Rectal smooth muscle tissue (tissue), 1 donor: ENCODE measurements around the gene CEP128.

ENCODE experiments used
- H3K27ac ChIP-seq: one replicate; pipeline ENCODE4 v1.7.0; 2013; ENCODE audit warnings: low read depth, low read length, inconsistent platforms
- H3K27me3 ChIP-seq: one replicate; pipeline ENCODE4 v1.7.0; 2013; ENCODE audit warnings: low read length; ENCODE audit not compliant: control insufficient read depth, insufficient read depth
- H3K36me3 ChIP-seq: one replicate; pipeline ENCODE4 v1.7.0; 2013; ENCODE audit warnings: low read length; ENCODE audit not compliant: control insufficient read depth, insufficient read depth
- H3K4me1 ChIP-seq: one replicate; pipeline ENCODE4 v1.7.0; 2013; ENCODE audit warnings: low read length; ENCODE audit not compliant: control insufficient read depth, insufficient read depth
- H3K4me3 ChIP-seq: one replicate; pipeline ENCODE4 v1.7.0; 2013; ENCODE audit warnings: low read length
- H3K9ac ChIP-seq: one replicate; pipeline ENCODE4 v1.7.0; 2013; ENCODE audit warnings: low read length

CEP128 gene

DNA sequence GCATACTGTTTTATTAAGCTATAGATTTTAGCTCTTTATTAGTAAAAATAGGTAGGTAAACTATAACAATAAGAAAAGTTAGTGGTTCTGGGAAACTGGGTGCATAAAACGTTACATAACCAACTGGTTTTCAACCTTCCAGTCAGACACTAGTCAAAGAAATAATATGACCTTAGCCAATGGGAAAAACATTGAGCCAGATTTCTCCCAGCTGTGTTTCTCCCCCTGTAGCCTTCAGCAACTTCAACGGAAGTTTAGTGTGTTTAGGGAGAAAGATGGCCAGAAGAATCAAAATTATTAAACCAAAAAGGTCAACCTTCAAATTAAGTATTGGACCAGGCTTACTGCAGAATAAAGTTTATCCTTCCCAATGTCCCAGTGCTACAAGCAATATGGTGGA is 446.8 kb downstream of the CEP128 start:
- Histone ChIP-seq H3K27me3 (no peaks in the 10 kb centered on the region), H3K4me3 (no peak overlapping the region), H3K36me3 (no peaks in the 10 kb centered on the region), H3K9ac (no peak overlapping the region), H3K4me1 (no peaks in the 10 kb centered on the region), H3K27ac (no peak overlapping the region)

DNA sequence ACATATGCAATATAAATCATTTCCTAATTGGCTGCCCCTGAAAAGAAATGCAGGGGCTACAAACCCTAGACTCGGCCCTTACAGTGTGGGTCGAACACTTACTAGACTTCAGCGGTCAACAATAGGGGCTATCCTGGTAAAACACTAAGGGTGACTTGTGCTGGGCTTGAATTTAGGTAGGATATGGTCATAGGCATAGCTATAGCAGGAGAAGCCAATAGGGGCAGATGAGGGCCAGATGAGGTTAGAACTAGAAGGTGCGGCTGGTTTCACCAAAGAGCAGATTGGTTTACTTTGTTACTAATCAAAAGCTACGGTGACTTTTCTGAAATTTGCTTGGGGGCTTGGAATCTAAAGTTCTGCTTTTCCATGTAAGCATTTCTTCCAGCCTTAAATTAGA is 447.9 kb downstream of the CEP128 start:
- H3K27me3 ChIP-seq = no peaks in the 10 kb centered on the region
- H3K9ac ChIP-seq = no peak overlapping the region
- H3K4me3 ChIP-seq = no peak overlapping the region
- no peaks in the 10 kb centered on the region for H3K4me1 ChIP-seq
- no peak overlapping the region for H3K27ac ChIP-seq
- H3K36me3 ChIP-seq = no peaks in the 10 kb centered on the region

DNA sequence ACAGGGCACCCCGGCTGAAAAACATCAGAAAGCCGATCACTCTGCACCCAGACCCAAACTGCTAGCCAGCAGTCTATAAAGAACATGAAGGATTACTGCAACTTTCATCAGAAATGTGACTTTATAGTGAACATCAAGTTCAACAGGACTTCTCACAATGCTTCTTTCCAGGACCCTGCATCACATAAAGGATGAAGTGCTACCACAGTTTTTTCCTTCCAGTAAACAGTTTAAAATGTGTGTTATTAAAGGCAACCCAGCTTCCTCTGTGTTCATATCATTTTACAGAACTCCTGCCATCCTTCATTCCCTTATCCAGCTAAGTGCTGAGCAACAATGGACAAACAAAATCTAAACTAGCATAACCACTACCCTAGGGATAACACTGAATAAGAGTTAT is 449.9 kb downstream of the CEP128 start:
- H3K9ac ChIP-seq = no peak overlapping the region
- no peak overlapping the region for H3K27ac ChIP-seq
- no peaks in the 10 kb centered on the region for H3K27me3 ChIP-seq
- H3K4me1 ChIP-seq = no peaks in the 10 kb centered on the region
- no peaks in the 10 kb centered on the region for H3K36me3 ChIP-seq
- H3K4me3 ChIP-seq = no peak overlapping the region

DNA sequence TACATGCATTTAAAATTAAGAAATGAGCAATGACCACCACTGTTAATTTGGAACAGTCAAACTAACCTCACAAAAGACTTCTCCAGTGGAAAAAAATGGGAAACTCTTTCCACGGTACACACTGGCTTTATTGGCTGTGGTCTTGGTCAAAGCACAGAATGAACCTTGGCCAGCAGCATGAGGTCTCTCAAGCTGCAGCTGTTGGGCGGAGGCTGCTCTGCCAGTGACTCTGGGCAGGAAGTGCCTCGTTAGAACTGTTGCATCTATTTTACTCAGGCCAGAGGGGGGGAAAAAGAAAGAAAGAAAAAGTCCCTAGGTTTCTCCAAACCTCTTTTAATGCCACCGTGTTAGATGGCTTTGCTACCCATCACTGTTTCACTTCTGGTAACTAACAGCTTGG is 450.4 kb downstream of the CEP128 start:
- H3K4me3 ChIP-seq = no peak overlapping the region
- H3K27me3 ChIP-seq = no peaks in the 10 kb centered on the region
- H3K9ac ChIP-seq = no peak overlapping the region
- H3K27ac ChIP-seq = no peak overlapping the region
- H3K36me3 ChIP-seq = no peaks in the 10 kb centered on the region
- no peaks in the 10 kb centered on the region for H3K4me1 ChIP-seq

DNA sequence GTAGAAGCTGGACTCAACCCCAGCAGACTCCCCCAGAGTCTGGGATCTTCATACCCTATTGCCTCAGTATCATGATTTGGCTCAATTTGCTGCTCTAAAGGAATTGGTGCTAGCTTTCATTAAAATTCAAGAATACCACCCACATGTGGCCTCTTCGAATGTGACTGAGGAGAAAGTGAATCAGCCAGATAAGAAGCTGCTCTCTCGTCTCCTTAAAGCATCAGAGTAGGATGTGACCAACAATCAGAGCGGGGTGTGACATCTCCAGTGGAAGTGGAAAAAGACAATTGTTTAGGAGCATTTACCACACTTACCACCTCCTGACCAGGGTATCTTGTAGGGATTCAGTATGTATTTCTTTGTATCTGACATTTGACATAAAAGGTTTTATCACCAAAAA is 452.0 kb downstream of the CEP128 start:
- H3K4me3 ChIP-seq = no peak overlapping the region
- H3K27me3 ChIP-seq = no peaks in the 10 kb centered on the region
- no peaks in the 10 kb centered on the region for H3K4me1 ChIP-seq
- no peak overlapping the region for H3K9ac ChIP-seq
- no peaks in the 10 kb centered on the region for H3K36me3 ChIP-seq
- no peak overlapping the region for H3K27ac ChIP-seq

DNA sequence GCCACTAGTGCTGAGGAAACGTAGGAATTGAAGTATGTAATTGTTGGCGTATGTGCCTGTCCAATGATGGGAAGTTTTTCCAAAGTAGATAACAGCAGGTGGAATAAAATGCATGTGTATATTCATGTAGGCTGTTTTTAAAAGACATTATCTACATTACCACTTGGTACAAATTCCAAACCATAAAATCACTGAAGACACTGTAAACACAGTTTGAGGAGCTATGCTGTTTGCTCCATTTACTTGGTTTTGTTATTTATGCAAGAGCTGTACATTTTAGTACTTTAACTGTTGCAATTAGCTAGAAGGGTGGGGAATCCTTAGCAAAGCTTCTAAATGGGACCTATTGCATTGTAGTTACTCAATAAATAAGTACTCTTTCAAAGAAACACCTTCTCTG is 455.8 kb downstream of the CEP128 start:
- Histone ChIP-seq H3K4me3 (no peak overlapping the region), H3K36me3 (no peaks in the 10 kb centered on the region), H3K4me1 (no peaks in the 10 kb centered on the region)

DNA sequence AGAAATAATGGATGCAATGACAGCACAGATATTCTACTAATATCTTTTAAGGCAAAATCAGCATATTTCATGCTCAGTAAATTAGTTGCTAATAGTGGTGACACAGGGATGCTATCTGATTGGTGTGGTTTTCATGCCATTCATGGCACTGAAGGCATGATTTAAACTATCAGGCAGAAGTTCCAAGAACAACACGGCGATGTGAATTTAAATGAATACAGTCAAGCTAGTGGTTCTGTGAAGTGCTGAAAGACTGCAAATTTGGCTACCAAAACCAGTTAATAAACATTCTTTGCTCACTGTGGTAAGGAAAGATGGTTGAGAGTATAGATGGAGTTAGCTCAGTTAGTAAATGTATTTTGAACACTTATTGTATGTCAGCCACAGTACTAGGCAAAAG is 458.2 kb downstream of the CEP128 start:
- no peaks in the 10 kb centered on the region for H3K4me1 ChIP-seq
- no peak overlapping the region for H3K4me3 ChIP-seq
- H3K36me3 ChIP-seq = no peaks in the 10 kb centered on the region
- no peaks in the 10 kb centered on the region for H3K27me3 ChIP-seq
- no peak overlapping the region for H3K9ac ChIP-seq
- no peak overlapping the region for H3K27ac ChIP-seq

More for the DNA sequence above, 455.8 kb downstream of the CEP128 start:
- H3K27me3 ChIP-seq = no peaks in the 10 kb centered on the region
- H3K27ac ChIP-seq = no peak overlapping the region
- no peak overlapping the region for H3K9ac ChIP-seq

DNA sequence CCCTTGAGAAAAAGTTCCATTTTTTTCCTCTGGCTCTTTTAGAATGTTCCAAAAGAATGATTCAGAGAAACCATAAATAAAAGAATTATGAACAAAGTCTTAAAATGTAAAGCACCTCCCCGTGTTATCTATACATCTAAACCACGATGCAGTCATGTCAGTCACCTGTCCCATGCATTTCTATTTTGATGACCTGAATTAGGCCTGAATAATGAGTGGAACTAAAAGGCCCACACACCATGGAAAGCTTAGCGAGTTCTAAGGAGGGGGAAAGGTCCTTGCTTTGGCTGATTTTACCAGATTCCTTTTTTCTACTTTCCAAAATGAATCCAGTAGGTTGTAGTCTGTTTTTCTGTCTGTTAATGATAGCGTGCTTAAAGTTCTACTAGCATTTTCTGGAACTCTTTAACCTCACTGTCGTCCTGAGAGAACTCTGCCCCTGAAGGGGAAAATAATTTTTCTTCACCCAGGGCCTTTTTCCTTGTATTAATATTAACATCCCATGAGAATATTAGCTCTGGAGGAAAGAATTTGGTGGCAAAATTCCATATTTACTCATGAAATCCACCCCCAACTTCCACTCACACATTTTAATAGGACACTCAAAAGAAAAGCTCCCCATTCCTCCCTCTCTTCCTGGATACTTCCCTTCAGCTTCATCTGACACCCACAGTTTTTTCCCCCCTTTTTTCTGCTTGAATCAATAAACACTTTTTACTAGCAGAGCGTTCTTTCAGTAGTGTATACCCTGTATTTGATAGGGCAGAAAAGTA is 464.0 kb downstream of the CEP128 start:
- Histone ChIP-seq H3K4me3 (no peak overlapping the region), H3K4me1 (no peaks in the 10 kb centered on the region), H3K9ac (no peak overlapping the region), H3K27me3 (no peaks in the 10 kb centered on the region), H3K27ac (no peak overlapping the region), H3K36me3 (no peaks in the 10 kb centered on the region)

DNA sequence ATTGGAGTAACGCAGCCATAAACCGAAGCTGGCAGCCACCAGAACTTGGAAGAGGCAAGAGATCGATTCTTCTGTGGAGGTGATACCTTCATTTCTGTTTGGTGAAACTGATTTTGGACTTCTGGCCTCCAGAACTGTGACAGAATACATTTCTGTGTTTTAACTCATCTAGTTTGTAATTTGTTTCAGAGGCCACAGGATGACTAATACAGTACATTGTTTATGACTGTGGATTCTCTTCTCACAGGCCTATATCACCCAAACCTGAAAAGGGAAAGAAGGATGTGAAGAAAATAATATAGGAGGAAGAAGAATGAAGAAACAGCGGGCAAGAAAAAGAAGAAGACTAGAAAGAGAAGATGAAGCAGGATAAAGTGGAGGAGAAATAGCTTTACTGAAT is 466.5 kb downstream of the CEP128 start:
- no peaks in the 10 kb centered on the region for H3K27me3 ChIP-seq
- no peaks in the 10 kb centered on the region for H3K36me3 ChIP-seq
- H3K9ac ChIP-seq = no peak overlapping the region
- H3K4me3 ChIP-seq = no peak overlapping the region
- no peaks in the 10 kb centered on the region for H3K4me1 ChIP-seq
- H3K27ac ChIP-seq = no peak overlapping the region

DNA sequence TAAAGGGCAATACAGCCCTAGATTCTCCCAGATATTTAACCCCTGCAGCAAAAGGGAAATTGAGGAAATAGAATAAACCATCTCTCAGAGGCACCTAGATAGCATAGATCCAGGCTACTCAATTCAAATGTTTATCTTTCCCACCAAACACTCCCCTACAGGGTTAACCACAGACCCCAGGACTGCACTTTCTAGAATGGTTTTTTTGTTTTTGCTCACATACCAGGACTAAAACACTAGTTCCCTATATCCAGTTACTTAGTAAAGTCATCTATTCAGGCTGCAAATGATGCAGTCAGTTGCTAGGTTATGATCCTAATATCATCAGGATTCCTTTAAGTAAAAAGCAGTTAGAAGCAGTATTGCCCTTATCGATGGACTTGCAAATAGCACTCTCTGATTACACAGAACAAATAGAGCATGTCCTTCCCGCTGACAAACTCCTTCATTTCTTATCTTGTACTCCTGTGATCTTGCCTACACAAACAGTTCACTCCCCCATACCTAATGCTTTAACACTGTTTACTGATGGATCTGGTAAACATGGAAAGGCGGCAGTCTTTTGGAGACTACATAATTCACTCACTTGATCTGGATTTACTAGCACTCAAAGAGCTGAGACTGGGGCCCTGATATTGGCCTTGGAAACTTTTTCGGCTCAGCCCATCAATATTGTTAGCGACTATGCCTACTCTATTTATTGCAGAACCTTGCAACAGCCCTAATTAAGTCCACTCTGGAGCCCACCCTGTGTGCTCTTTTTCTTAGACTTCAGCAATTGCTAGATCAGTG is 473.0 kb downstream of the CEP128 start:
- no peaks in the 10 kb centered on the region for H3K36me3 ChIP-seq
- H3K27ac ChIP-seq = no peak overlapping the region
- H3K9ac ChIP-seq = no peak overlapping the region
- H3K27me3 ChIP-seq = no peaks in the 10 kb centered on the region
- H3K4me3 ChIP-seq = no peak overlapping the region
- H3K4me1 ChIP-seq = no peaks in the 10 kb centered on the region

DNA sequence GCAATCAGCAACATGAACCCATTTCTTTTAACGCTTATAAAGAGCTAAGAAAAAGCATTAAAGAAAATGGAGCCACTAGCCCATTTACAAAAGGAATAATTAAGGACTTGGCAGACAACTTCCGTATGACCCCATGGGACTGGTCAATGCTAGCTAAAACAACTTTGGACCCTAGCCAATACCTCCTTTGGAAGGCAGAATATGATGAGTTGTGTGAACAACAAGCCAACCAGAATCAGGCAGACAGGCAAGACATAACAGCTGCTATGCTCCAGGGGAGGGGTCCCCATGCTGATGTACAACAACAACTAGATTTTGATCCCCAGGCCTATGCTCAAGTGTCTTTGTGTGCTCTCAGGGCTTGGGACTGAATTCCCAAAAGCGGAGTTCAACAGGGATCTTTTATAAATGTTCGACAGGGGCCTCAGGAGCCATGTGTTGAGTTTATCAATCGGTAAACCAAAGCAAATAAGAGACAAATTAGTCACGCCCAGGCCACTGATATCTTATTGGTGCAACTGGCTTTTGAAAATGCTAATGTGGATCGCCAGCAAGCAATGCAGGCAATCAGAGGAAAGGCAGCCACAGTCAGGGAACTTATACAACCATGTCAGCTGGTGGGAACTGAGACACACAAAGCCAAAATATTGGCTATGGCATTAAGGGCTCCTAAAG is 475.9 kb downstream of the CEP128 start:
- H3K27ac ChIP-seq = no peak overlapping the region
- H3K4me1 ChIP-seq = no peaks in the 10 kb centered on the region
- H3K36me3 ChIP-seq = no peaks in the 10 kb centered on the region
- H3K27me3 ChIP-seq = no peaks in the 10 kb centered on the region
- H3K4me3 ChIP-seq = no peak overlapping the region
- no peak overlapping the region for H3K9ac ChIP-seq

DNA sequence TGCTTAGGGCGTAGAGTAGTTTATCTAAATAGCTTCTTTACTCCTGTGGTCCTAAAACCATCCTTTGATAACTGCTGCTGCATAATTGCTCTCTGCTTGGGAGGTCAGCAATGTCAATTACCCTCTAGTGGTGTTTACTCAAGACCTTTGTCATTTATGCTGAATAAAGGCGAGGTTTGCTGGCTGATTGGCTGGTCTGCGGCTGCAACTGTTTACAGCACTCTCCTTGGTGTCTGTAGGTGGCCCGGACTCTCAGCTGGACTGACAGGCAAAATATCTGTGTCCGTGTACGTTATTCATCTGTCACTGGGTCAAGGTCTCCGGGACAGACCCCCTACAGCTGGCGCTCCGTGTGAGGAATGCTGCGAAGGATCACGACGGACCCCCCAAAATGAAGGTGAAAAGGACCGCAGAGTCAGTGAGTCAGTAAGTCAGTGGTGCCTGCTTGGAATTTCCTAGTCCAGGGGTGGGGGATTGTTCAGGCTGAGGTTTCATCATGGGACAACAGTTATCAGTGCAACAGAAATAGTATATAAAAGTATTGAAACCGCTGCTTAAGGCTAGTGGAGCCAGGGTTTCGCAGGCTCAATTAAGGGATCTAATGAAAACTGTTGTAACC is 476.9 kb downstream of the CEP128 start:
- Histone ChIP-seq H3K9ac (no peak overlapping the region), H3K27ac (no peak overlapping the region), H3K4me3 (no peak overlapping the region), H3K27me3 (no peaks in the 10 kb centered on the region), H3K4me1 (no peaks in the 10 kb centered on the region), H3K36me3 (no peaks in the 10 kb centered on the region)
